T-cell (primary cell): ENCODE data around the gene HOTAIR. TPM values are rescaled to one million over a fixed set of nuclear protein-coding genes. Genes with fewer than 3 reads are reported as not detected.
A peak's percentile ranks its signal among the peaks of the same experiment; 100 is the strongest.

Experiments
- ATAC-seq, 4 experiments: fragments of 200-7000 bp in 3 of 4; fragments of 150-1000 bp in 1 of 4; cut with Tn5 transposase; replicated peaks in 1 of 4; 1 replicate in 3 of 4; 2 replicates in 1 of 4; pipeline ENCODE4 v1.10.0; 2021; ENCODE audit warnings: moderate library complexity in 3 of 4, mild to moderate bottlenecking in 2 of 4, moderate number of reproducible peaks in 1 of 4
- CTCF ChIA-PET, 2 donors: fragments of 300-600 bp; sonication (Branson Sonifier 250); formaldehyde crosslinking; loops; one replicate each; lab custom pipeline; 2022; ENCODE audit warnings: antibody characterized with exemption in 2 of 2; lab: Charles Lee
- POLR2A ChIA-PET, 2 donors: fragments of 300-600 bp; sonication (Branson Sonifier 250); formaldehyde crosslinking; loops; one replicate each; lab custom pipeline; 2022; ENCODE audit warnings: antibody characterized with exemption in 2 of 2; lab: Charles Lee
- DNase-seq, 35 experiments: peaks; one replicate each; pipeline versions ENCODE4 v3.0.0 to v3.0.0-alpha.2; 2013 to 2023
- H3K27ac ChIP-seq: one replicate; pipeline ENCODE4 v1.5.1; 2013; ENCODE audit warnings: low read length
- H3K27me3 ChIP-seq, 2 experiments: replicated peaks in 1 of 2; 1 replicate in 1 of 2; 2 replicates in 1 of 2; pipeline versions ENCODE4 v1.6.1 to v1.7.0; 2013; ENCODE audit warnings: low read length in 1 of 2, mixed read lengths in 1 of 2; ENCODE audit not compliant: control insufficient read depth in 2 of 2, insufficient read depth in 2 of 2; ENCODE audit errors: extremely low read depth in 1 of 2
- H3K36me3 ChIP-seq, 2 donors: 1 replicate in 1 of 2; 2 replicates in 1 of 2; pipeline versions ENCODE4 v1.6.1 to v1.7.0; 2013; ENCODE audit warnings: low read length in 1 of 2; ENCODE audit not compliant: control insufficient read depth in 2 of 2, insufficient read depth in 1 of 2; ENCODE audit errors: extremely low read depth in 1 of 2
- H3K4me1 ChIP-seq, 2 experiments: 1 replicate in 1 of 2; 2 replicates in 1 of 2; pipeline versions ENCODE4 v1.6.1 to v1.7.0; 2013; ENCODE audit warnings: low read length in 2 of 2, mixed read lengths in 1 of 2; ENCODE audit not compliant: insufficient read depth in 2 of 2, control insufficient read depth in 1 of 2; ENCODE audit errors: extremely low read depth in 1 of 2
- H3K4me3 ChIP-seq, 2 donors: 1 replicate in 1 of 2; 2 replicates in 1 of 2; pipeline versions ENCODE4 v1.5.1 to v1.7.0; 2013; ENCODE audit warnings: mild to moderate bottlenecking in 2 of 2, low read length in 1 of 2, moderate library complexity in 1 of 2; ENCODE audit not compliant: control insufficient read depth in 1 of 2; ENCODE audit errors: extremely low read depth in 1 of 2
- H3K9me3 ChIP-seq: 2 replicates; pipeline ENCODE4 v1.7.0; 2013
- H3K27ac Mint-ChIP-seq, 2 donors: one replicate each; pipeline ENCODE4 v1.8.0; 2020 to 2021; ENCODE audit warnings: mild to moderate bottlenecking in 2 of 2, mixed read lengths in 2 of 2
- H3K27me3 Mint-ChIP-seq, 2 donors: one replicate each; pipeline ENCODE4 v1.8.0; 2021 to 2022; ENCODE audit warnings: mixed read lengths in 2 of 2
- H3K36me3 Mint-ChIP-seq: one replicate; pipeline ENCODE4 v1.8.0; 2021; ENCODE audit warnings: mixed read lengths
- H3K4me1 Mint-ChIP-seq, 3 donors: one replicate each; pipeline ENCODE4 v1.8.0; 2020 to 2022; ENCODE audit warnings: mixed read lengths in 3 of 3, mild to moderate bottlenecking in 1 of 3
- H3K4me3 Mint-ChIP-seq, 3 donors: one replicate each; pipeline ENCODE4 v1.8.0; 2020 to 2022; ENCODE audit warnings: mild to moderate bottlenecking in 3 of 3, mixed read lengths in 3 of 3, moderate library complexity in 3 of 3
- H3K9me3 Mint-ChIP-seq, 3 donors: one replicate each; pipeline ENCODE4 v1.8.0; 2020 to 2022; ENCODE audit warnings: mixed read lengths in 3 of 3
- WGBS: methylation state at CpG from one replicate; pipeline ENCODE4 v1.1.5; 2013; ENCODE audit warnings: missing lambda C conversion rate; ENCODE audit not compliant: insufficient coverage; 5-methylcytosine and 5-hydroxymethylcytosine counted together
- total RNA-seq, 35 experiments: library from RNA in 6 of 35; stranded (reverse) in 6 of 35; fragments of 120-200 nt in 1 of 35; gene quantifications; one replicate each; pipeline versions ENCODE4 v1.2.1 to v1.2.4 and lab custom pipeline; 2013 to 2026

The HOTAIR gene
- total RNA-seq, 5 donors from 2014 or later (not counting 1 experiment from before 2014, with no cell fraction given): not detected

- peaks cover 58 to 82% of the 10 kb centered on the region in 2 donors for H3K27me3 Mint-ChIP-seq
- no peak for ATAC-seq
- no peak for DNase-seq
- ChIA-PET POLR2A (no interaction called here), CTCF (interaction anchor here in 1 of 2 donors (1.1 kb wide), 1 partner anchor 188 kb away, joined by 4 read pairs; no protein-coding TSS in a partner anchor)
- H3K36me3 ChIP-seq: no peaks in the 10 kb centered on the region
- peaks cover 5 to 32% of the 10 kb centered on the region in 2 experiments for H3K4me1 ChIP-seq
- H3K9me3 Mint-ChIP-seq: no peaks in the 10 kb centered on the region
- 47% methylated on average over 3 of the region's 10 CpGs for WGBS
- H3K4me1 Mint-ChIP-seq: peaks cover 12 to 27% (median 18%) of the 10 kb centered on the region in 3 donors
- H3K36me3 Mint-ChIP-seq: no peaks in the 10 kb centered on the region
- no peak overlapping the region for H3K4me3 ChIP-seq
- H3K27ac Mint-ChIP-seq: no peak overlapping the region
- H3K27ac ChIP-seq: no peak overlapping the region
- H3K9me3 ChIP-seq: no peaks in the 10 kb centered on the region
- H3K4me3 Mint-ChIP-seq: peak overlapping the region in 1 of 3 donors; percentile 5
- peaks cover 16 to 91% of the 10 kb centered on the region in 2 experiments for H3K27me3 ChIP-seq
Observed at GRCh38 chr12:54019924-54020590, 45.3 kb upstream of the HOTAIR start.

GRCh38 chr12:54019091-54019811 lies 44.5 kb upstream of the HOTAIR start:
- ATAC-seq (no peak), DNase-seq (no peak)
- peaks cover 19 to 32% (median 25%) of the 10 kb centered on the region in 3 donors for H3K4me1 Mint-ChIP-seq
- no peaks in the 10 kb centered on the region for H3K9me3 Mint-ChIP-seq
- H3K9me3 ChIP-seq: no peaks in the 10 kb centered on the region
- H3K27ac ChIP-seq: no peak overlapping the region
- H3K4me3 ChIP-seq: no peak overlapping the region
- peaks cover 57 to 85% of the 10 kb centered on the region in 2 donors for H3K27me3 Mint-ChIP-seq
- peaks cover 5 to 40% of the 10 kb centered on the region in 2 experiments for H3K4me1 ChIP-seq
- H3K27ac Mint-ChIP-seq: no peak overlapping the region
- H3K36me3 ChIP-seq: no peaks in the 10 kb centered on the region
- ChIA-PET POLR2A (no interaction called here), CTCF (interaction anchor here in 1 of 2 donors (1.1 kb wide), 1 partner anchor 189 kb away, joined by 4 read pairs; no protein-coding TSS in a partner anchor)
- peak overlapping the region in 1 of 3 donors; percentile 5 for H3K4me3 Mint-ChIP-seq
- H3K36me3 Mint-ChIP-seq: no peaks in the 10 kb centered on the region
- peaks cover 14 to 91% of the 10 kb centered on the region in 2 experiments for H3K27me3 ChIP-seq
- WGBS: 61% methylated on average over 29 of the region's 43 CpGs

GRCh38 chr12:54018468-54018984 lies 43.8 kb upstream of the HOTAIR start:
- POLR2A ChIA-PET: no interaction called here
- Histone ChIP-seq H3K27me3 (peaks cover 17 to 91% of the 10 kb centered on the region in 2 experiments), H3K27ac (peak overlapping the region; percentile 53), H3K36me3 (no peaks in the 10 kb centered on the region), H3K4me1 (peaks cover 5 to 43% of the 10 kb centered on the region in 2 experiments), H3K9me3 (no peaks in the 10 kb centered on the region), H3K4me3 (peak overlapping the region; percentile 42 to 60)
- Mint-ChIP-seq H3K4me1 (peaks cover 20 to 32% (median 27%) of the 10 kb centered on the region in 3 donors), H3K4me3 (peak overlapping the region in 1 of 3 donors; percentile 79), H3K27ac (no peak overlapping the region), H3K36me3 (no peaks in the 10 kb centered on the region), H3K27me3 (peaks cover 56 to 86% of the 10 kb centered on the region in 2 donors), H3K9me3 (no peaks in the 10 kb centered on the region)
- no peak for DNase-seq
- 61% methylated on average over 17 of the region's 29 CpGs for WGBS
- CTCF ChIA-PET: interaction anchor here in 1 of 2 donors (1.0 kb wide), 1 partner anchor 183 kb away, joined by 4 read pairs; no protein-coding TSS in a partner anchor
- ATAC-seq: no peak

- H3K27me3 Mint-ChIP-seq: peaks cover 55 to 86% of the 10 kb centered on the region in 2 donors
- POLR2A ChIA-PET: no interaction called here
Observed at GRCh38 chr12:54017878-54018467, 43.2 kb upstream of the HOTAIR start.

GRCh38 chr12:54017027-54017788 lies 42.5 kb upstream of the HOTAIR start:
- peak; percentile 25 to 46 (median 39) for ATAC-seq
- Histone ChIP-seq H3K27me3 (peaks cover 14 to 93% of the 10 kb centered on the region in 2 experiments), H3K36me3 (no peaks in the 10 kb centered on the region), H3K27ac (no peak overlapping the region), H3K9me3 (no peaks in the 10 kb centered on the region), H3K4me1 (peaks cover 5 to 43% of the 10 kb centered on the region in 2 experiments), H3K4me3 (peak overlapping the region; percentile 42 to 60)
- WGBS: 5% methylated on average over 21 of the region's 24 CpGs
- POLR2A ChIA-PET: interaction anchor here in 1 of 2 donors (0.7 kb wide), 1 partner anchor 1102 kb away, joined by 3 read pairs; no protein-coding TSS in a partner anchor
- no peaks in the 10 kb centered on the region for H3K9me3 Mint-ChIP-seq
- H3K4me3 Mint-ChIP-seq: peak overlapping the region; percentile 75 to 79 (median 79)
- H3K27me3 Mint-ChIP-seq: peaks cover 55 to 86% of the 10 kb centered on the region in 2 donors
- no peaks in the 10 kb centered on the region for H3K36me3 Mint-ChIP-seq
- DNase-seq: no peak
- peaks cover 20 to 32% (median 27%) of the 10 kb centered on the region in 3 donors for H3K4me1 Mint-ChIP-seq
- no peak overlapping the region for H3K27ac Mint-ChIP-seq
- CTCF ChIA-PET: interaction anchor here (0.6 to 2.3 kb wide), 12 partner anchors 9 to 271 kb away, joined by 3 to 11 read pairs (median 4); partner anchors contain the start of gene SMUG1 (in 1 of the 2)

More at GRCh38 chr12:54017878-54018467, 43.2 kb upstream of the HOTAIR start:
- no peaks in the 10 kb centered on the region for H3K9me3 ChIP-seq
- 5% methylated on average over 12 of the region's 34 CpGs for WGBS
- no peaks in the 10 kb centered on the region for H3K36me3 ChIP-seq
- H3K36me3 Mint-ChIP-seq: no peaks in the 10 kb centered on the region
- peaks cover 5 to 43% of the 10 kb centered on the region in 2 experiments for H3K4me1 ChIP-seq
- peak overlapping the region; percentile 75 to 79 (median 79) for H3K4me3 Mint-ChIP-seq
- ATAC-seq (peak; percentile 82 to 85 (median 84)), DNase-seq (peak; percentile 41 to 85 (median 68))
- peaks cover 20 to 32% (median 27%) of the 10 kb centered on the region in 3 donors for H3K4me1 Mint-ChIP-seq
- no peak overlapping the region for H3K27ac Mint-ChIP-seq
- peaks cover 17 to 93% of the 10 kb centered on the region in 2 experiments for H3K27me3 ChIP-seq
- H3K4me3 ChIP-seq: peak overlapping the region; percentile 42 to 60
- CTCF ChIA-PET: interaction anchor here (0.6 to 2.3 kb wide), 13 partner anchors 9 to 272 kb away, joined by 3 to 11 read pairs (median 4); partner anchors contain the start of gene SMUG1 (in 1 of the 2)
- H3K9me3 Mint-ChIP-seq: no peaks in the 10 kb centered on the region
- peak overlapping the region; percentile 53 for H3K27ac ChIP-seq
